GM18520 (cell line): ENCODE data around the gene PROZ.
"Not testable (repeated sequence)": the region's sequence is repeated elsewhere in the genome, so short reads cannot be mapped to it uniquely, and the experiment has no call there.

ENCODE experiments used
- ATAC-seq: cut with Tn5 transposase; IDR thresholded peaks from one replicate; pipeline ENCODE4 v1.9.1; 2021; ENCODE audit not compliant: unreplicated experiment

PROZ gene, protein sequence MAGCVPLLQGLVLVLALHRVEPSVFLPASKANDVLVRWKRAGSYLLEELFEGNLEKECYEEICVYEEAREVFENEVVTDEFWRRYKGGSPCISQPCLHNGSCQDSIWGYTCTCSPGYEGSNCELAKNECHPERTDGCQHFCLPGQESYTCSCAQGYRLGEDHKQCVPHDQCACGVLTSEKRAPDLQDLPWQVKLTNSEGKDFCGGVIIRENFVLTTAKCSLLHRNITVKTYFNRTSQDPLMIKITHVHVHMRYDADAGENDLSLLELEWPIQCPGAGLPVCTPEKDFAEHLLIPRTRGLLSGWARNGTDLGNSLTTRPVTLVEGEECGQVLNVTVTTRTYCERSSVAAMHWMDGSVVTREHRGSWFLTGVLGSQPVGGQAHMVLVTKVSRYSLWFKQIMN

DNA sequence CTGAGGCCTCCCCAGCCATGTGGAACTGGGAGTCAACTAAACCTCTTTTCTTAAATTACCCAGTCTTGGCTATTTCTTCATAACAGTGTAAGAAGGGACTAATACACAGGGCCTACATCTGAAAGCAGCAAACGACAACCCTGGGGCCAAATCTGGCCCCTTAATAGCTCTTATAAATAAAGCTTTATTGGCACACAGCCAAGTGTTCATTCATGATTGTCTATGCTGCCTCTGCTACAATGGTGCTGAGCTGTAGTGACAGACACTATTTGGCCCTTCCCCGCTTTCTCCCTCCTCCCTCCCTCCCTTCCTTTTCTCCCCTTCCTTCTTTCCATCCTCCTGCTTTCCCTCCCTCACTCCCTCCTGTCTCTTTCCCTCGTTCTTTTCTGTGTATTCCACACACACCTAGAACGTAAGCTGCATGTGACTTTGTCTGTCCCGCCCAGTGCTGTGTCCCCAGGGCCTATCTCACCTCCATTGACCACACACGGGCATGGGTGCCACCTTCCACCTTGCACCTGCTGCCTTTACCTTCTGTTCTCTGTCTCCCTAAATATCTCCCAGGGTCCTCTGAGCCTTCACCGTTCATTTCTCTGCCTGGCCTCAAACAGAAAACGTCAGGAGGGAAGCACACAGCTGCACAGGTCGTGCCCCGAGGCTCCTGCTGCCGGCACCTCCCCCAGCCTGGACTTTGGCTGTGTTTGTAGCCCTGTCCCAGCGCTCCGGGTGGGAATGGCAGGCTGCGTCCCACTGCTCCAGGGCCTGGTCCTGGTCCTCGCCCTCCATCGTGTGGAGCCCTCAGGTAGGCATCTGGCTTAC is at the start of gene PROZ:
PROZ (plus strand) TSS at position 720 of the 819 bp plus-strand sequence; CDS start at position 733, 13 bp downstream.
- ATAC-seq: no peak

DNA sequence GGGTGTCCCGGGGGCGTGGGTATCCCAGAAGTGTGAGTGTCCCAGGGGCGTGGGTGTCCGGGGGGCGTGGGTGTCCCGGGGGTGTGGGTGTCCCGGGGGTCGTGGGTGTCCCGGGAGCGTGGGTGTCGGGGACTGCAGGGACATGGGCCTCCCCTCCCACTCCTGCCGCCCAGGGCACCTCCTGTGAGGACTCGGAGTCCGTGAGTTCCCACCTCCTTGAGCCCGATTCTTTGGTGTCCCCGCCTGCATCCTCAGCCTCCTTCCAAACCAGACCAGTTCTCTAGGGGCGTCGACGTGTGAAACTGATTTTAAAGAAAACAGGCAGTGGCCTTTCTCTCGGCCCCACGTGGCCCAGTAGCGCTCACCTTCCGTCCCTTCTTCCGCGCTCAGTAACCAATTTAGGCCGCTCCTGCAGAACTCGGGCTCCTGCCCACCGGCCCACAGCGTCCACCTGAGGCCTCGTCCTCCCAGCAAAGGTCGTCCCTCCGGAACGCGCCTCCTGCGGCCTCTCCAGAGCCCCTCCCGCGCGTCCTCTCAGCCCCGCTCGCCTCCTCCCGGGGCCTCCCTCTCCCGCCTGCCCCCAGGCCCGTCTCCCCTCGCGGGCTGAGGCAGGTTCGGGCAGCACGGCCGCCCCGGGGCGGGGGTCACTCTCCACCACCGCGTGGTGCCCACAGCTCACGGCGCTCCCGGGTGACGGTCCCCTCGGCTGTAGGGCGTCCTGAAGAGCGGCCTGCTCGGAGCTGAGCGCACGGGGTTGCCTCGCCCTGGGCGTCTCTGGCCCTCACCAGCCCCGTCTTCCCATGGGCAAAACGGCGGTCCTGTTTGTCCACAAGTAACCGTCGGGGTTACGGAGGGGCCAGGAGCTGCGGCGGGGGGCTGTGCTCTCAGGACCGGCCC is 49.0 kb upstream of the PROZ start:
- ATAC-seq: no peak

DNA sequence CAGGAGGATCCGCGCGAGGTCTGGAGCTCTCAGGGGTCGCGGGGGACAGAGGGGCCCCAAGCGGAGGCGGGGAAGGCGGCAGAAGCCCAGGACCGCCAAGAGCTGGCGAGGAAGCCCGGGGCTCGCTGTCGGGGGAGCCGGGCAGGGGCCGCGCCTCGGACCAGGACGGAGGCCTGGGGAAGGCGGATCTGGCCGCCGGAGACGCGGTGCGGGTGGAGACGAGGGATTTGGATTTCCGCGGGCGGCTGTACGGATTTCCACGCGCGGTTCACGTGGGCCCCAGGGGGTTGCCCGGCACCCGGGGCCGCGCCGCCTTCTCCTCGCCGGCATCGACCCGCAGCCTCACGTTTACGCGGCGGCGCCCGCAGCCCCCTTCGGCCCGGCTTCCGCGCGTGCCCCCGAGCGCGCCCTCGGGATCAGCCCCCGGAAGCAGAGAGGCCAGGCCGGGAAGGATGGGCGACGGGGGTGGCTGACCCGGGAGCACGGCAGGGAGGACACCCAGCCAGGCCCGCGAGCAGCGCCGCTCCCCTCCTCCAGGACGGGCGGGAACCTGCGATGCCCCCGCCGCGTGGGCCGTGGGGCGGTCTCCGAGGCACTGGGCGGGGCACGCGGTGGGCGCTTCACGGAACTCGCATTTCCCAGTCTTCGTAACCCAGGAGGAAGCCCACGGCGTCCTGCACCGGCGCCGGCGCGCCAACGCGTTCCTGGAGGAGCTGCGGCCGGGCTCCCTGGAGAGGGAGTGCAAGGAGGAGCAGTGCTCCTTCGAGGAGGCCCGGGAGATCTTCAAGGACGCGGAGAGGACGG is 48.2 kb upstream of the PROZ start:
- ATAC-seq: no peak

DNA sequence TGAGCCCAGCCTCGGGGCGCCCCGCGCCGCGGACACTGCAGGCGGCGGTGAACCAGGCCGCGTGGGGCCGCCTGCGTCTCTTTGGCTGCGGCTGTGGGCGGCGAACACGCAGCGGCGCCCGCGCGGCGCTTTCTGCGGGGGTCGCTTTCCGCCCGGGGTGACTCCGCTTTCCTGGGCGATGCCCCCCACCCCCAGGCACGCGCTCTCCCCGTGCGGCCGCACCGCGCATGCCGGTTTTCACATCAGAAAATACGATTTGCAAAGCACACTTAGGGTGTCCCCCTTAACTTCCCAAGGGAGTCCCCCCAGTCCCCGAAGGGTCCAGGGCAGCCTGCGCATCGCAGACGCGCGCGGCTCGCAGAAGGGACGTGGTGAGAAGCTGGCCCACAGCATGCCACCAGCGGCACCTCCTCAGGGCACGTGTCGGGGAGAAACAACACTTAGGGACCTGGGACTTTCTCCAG is 47.6 kb upstream of the PROZ start:
- ATAC-seq: no peak

DNA sequence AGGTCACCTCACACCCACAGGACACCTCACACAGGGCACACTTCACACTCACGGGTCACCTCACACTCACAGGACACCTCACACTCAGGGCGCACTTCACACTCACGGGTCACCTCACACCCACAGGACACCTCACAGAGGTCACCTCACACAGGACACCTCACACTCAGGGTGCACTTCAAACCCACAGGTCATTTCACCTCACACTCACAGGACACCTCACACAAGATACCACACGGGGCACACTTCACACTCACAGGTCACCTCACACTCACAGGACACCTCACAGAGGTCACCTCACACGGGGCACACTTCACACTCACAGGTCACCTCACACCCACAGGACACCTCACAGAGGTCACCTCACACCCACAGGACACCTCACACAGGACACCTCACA is 46.6 kb upstream of the PROZ start:
- ATAC-seq: not testable (repeated sequence)

DNA sequence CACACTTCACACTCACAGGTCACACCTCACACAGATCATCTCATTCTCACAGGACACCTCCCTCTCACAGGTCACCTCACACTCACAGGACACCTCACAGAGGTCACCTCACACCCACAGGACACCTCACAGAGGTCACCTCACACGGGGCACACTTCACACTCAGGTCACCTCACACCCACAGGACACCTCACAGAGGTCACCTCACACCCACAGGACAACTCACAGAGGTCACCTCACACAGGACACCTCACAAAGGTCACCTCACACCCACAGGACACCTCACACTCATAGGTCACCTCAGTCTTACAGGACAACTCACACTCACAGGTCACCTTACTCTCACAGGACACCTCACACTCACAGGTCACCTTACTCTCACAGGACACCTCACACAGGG is 46.0 kb upstream of the PROZ start:
- ATAC-seq: not testable (repeated sequence)

DNA sequence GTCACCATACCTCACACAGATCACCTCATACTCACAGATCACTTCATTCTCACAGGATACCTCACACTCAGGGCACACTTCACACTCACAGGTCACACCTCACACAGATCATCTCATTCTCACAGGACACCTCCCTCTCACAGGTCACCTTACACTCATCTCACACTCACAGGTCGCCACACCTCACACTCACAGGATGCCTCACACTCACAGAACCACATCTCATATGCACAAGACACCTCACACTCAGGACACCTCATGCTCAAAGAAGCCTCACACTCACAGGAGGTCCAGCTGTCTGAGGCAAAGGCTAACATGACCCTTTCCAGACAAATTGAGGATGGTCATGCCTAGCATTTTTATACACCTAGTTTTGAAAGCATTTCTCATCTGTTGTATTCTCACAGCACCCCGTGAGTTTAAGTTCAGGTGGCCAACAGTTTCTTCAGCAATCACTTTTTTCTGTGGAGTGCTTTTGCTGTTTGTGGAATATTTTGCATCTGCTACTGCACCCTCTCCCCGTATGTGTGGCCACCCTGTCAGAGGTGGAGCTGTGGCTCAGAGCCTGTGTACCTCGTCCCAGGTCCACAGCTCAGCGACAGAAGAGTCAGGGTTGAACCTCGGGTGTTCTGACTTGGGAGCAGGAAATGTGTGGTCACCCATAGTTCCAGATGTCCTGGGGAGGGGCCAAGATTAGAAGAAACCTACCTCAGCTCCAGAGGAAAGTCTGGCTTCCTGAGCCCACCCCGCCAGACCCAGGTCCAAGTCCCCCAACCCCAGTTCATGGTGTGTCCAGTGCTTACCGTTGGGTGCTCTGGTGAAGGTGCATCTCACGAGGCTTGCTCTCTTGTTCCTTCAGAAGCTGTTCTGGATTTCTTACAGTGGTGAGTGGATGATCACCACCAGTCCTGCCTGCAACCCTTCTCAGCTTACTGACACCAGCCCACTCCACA is 45.3 kb upstream of the PROZ start:
- no peak for ATAC-seq

DNA sequence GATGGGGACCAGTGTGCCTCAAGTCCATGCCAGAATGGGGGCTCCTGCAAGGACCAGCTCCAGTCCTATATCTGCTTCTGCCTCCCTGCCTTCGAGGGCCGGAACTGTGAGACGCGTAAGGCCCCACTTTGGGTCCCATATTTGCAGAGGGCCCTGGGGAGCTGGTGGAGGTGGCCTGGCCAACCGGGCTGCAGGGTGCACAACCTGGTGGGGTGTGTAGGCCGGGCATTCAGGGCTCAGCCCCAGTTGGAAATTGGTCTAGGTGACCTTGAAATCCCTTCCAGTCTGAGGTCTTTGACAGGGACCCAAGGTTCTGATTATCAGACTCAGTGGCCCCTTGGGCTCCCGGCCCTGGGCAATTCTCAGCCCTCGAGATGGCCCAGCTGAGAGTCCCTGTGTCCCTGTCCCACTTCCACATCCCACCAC is 44.6 kb upstream of the PROZ start:
- ATAC-seq: no peak

DNA sequence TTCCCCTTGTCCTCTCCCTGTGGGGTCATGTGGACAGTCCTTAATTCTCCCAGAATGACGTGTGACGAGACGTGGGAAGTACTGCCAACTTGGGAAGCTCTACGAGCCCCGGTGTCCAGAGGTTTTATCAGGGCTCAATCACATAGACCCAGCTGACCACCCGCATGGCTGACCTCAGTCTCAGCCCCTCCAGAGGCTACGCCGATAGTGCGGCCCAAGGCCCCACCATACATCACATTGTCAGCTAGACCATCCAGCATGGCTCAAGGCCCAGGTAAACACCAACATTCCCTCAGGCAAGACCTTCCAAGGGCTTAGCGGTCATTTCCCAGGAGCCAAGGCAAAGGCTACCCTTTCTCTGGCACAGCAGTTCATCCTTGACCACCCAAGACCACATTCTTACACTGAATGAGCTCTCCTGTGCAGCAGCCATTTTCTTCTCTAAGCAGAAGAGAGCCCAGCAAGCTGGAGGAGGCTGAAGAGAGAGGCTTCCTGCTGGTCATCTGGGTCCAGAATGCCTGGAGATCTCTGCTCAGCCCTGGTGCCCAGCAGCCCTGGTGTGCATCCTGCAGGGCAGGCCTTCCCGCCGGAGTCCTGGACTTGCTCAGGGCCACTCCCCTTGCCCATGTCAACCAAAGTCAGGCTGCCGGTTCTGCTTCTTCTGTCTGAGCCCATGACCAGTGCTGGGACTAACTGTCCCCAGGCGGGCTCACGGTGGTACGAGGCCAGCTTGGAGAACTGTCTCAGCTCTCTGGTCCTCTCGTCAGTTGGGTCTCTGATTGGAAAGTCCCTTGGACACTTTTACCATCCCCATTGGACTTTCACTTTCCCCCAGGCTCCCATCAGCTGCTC is 43.7 kb upstream of the PROZ start:
- ATAC-seq: no peak

DNA sequence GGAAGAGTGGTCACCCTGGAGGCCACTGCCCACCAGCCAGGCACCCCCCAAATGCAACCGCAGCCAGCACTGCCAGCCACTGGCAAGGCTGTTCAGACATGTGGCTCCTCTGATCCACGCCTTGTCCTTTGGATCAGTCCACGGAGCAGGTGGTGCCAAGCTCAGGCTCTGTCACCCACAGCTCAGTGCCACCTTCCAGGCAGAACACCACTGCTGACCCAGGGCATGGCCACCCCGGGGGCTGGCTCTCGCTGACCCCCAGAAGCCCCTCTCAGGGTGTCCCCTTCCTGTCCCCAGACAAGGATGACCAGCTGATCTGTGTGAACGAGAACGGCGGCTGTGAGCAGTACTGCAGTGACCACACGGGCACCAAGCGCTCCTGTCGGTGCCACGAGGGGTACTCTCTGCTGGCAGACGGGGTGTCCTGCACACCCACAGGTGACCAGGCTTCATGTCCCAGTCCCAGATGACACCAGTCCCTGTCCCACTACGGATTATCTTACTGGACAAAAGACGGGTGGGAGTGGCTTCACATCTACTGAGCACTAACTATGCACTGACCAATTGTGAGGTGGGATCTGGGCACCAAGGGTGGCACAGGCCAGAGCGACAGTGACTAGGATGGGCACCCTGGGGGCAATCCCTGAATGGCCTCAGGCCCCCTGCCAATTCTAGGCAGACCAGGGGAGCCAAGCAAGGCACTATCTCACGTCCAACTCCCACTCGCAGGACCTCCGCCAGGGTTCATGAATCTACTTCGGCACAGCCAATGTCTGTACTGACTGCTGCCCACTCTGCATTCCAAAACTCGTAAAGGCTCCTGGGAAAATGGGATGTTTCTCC is 42.9 kb upstream of the PROZ start:
- ATAC-seq: no peak

DNA sequence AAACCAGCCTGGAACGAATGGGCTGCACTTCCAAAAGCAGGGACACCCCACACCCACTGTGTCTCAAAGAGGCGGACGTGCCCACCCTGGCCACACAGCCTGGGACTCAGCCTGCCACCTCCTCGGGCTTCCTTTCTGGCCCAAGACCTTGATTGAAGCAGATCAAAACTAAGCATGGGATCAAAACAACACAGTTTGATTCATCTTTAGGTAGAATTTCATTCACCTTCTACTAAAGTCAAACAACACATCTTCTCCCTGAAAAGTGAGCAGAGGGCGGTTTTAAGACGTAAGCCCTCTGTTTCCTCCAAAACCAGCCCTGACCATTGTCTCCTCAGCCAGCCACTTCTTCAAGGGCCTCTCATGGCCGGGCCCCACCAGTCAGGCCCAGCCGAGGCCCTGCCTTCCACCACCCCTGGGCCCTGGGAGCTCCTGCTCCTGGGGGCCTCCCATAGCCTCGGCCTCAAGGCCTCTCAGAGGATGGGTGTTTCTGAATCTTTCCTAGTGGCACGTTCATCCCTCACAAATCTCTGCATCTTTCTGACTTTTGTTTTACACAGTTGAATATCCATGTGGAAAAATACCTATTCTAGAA is 42.1 kb upstream of the PROZ start:
- no peak for ATAC-seq

DNA sequence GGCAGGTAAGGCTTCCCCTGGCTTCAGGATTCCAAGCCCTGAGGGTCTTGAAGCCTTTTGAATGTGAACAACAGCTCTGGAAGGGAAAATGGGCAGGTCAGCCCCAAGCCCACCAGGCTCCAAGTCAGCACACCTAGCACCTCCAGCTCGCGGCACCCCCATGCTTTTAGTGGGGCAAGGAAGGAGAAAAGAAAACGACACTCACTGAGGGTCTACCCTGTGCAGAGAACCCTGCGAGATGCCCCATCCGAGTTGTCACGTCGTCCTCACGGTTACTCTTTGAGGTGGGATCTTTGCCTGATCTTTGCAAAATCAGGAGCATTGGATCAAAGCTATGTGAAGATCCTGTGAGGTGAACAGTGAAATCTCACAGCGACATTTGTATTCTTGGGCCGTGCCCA is 41.6 kb upstream of the PROZ start:
- no peak for ATAC-seq

DNA sequence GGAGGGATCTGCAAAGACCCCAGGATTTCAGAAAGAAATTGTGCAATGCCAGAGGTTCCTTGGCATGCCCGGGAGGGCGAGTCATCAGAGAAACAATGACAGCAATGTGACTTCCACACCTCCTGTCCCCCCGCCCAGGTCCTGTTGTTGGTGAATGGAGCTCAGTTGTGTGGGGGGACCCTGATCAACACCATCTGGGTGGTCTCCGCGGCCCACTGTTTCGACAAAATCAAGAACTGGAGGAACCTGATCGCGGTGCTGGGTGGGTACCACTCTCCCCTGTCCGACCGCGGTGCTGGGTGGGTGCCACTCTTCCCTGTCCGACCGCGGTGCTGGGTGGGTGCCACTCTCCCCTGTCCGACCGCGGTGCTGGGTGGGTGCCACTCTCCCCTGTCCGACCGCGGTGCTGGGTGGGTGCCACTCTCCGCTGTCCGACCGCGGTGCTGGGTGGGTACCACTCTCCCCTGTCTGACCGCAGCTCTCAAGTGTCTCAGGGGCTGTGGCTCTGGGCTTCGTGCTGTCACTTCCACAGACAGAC is 41.0 kb upstream of the PROZ start:
- ATAC-seq: no peak

DNA sequence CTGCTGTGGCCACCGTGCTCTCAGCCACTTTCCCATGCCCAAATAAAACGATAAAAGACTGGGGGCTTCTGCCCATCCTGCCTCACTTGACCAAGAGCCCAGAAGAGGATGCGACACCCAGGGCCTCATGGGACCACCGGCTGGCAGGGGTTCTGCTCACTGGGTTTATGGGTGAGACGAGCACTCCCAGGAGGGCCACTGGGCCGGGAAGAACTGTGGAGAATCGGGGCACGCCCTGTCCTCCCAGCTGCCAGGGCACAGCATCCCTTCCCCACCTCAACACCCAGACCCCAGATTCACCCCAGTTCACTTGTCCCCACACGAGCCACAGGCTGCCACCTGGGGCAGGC is 40.6 kb upstream of the PROZ start:
- ATAC-seq: no peak

DNA sequence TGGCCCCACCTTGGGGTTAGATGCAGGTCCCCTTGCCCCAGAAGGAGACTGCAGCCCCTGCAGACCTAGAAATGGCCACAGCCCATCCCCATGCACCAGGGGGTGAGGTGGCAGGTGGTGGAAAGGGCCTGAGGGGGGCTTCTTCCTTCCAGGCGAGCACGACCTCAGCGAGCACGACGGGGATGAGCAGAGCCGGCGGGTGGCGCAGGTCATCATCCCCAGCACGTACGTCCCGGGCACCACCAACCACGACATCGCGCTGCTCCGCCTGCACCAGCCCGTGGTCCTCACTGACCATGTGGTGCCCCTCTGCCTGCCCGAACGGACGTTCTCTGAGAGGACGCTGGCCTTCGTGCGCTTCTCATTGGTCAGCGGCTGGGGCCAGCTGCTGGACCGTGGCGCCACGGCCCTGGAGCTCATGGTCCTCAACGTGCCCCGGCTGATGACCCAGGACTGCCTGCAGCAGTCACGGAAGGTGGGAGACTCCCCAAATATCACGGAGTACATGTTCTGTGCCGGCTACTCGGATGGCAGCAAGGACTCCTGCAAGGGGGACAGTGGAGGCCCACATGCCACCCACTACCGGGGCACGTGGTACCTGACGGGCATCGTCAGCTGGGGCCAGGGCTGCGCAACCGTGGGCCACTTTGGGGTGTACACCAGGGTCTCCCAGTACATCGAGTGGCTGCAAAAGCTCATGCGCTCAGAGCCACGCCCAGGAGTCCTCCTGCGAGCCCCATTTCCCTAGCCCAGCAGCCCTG is 40.0 kb upstream of the PROZ start:
- ATAC-seq: no peak
